Measurements from ENCODE around the gene TMOD3. TPM values are rescaled to one million over a fixed set of nuclear protein-coding genes. Genes with fewer than 3 reads are reported as not detected.

TMOD3 gene
- total and polyA plus RNA-seq, 2 experiments from 2014 or later, result 26.1 to 29.9 TPM

GRCh38 chr15:51842265-51842664, 12.8 kb downstream of the TMOD3 start (continued):
- TF ChIP-seq REST (IDR thresholded peaks at IDR 0.05; ENCODE audit: unreplicated experiment) (no peak), JUNB (IDR thresholded peaks at IDR 0.05; ENCODE audit: unreplicated experiment) (no peak), CTCF (conservative IDR thresholded peaks at IDR 0.05; ENCODE audit: low read depth in 2 of 2) (no peak), ZNF114 (CRISPR knock-in tag; IDR thresholded peaks at IDR 0.05) (no peak), EZH2 (IDR thresholded peaks at IDR 0.05; ENCODE audit: low read depth, unreplicated experiment) (no peak), ZNF331 (CRISPR knock-in tag; IDR thresholded peaks at IDR 0.05; ENCODE audit: low read depth) (no peak), POLR2AphosphoS5 (IDR thresholded peaks at IDR 0.05; ENCODE audit: low read depth) (no peak), ETS1 (IDR thresholded peaks at IDR 0.05) (no peak)

DNA sequence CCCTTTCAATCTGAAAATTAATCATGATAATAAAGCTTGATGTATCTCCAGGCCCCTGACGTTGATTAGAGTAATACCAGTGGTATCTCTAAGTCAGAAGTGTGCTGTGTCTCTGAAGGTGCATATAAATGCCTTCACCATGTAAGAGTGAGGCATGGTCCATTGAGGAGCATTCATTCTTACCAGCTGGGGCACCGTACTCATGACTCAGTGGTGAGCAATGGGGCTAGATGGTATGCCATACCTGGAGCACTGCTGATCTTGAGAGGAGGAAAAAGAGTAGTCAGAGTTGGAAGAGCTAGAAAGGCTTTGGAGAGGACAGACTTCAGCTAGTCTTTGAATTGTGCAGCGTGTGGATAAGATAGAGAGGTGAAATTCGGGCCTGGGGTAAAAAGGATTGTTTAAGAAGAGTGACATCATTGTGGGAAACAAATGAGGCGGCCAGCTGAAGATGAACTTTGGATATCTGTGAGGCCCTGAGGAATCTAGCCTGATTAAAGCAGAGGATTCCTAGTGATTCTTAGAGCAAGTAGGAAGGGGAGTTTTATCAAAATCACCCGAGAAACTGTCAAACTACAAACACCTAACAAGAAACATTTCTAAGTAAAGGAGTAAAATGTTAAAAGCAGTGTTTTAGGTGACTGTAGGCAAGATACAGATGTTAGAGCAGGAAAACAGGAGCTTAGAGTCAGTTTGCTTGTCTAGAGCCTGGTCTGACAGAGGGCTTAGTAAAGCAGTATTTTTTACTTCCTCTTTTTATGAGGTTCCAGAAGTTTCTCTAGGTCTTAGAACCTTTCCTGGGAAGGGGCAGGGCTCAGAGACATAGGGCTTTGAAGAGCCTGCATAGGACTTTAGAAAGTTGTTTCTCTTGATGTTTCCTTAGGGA, 13.6 kb downstream of the TMOD3 start:
- no peaks in the 10 kb centered on the region for H3K27me3 ChIP-seq (ENCODE audit: insufficient read depth)
- no peaks in the 10 kb centered on the region for H3K9me3 Mint-ChIP-seq
- H3K4me2 ChIP-seq, result peak overlapping the region; percentile 25; the same call in 1 of the 2 replicates
- H3K4me1 Mint-ChIP-seq, result peaks cover 56% of the 10 kb centered on the region
- no peaks in the 10 kb centered on the region for H3F3A ChIP-seq (replicated peaks; ENCODE audit: low read depth)
- no peak overlapping the region; the same call in 1 of the 2 replicates for H3K27ac Mint-ChIP-seq
- H3K36me3 ChIP-seq (ENCODE audit: insufficient read depth), result no peaks in the 10 kb centered on the region
- no peaks in the 10 kb centered on the region for H3K36me3 Mint-ChIP-seq (ENCODE audit: low read depth)
- H3K79me2 ChIP-seq (replicated peaks; ENCODE audit: insufficient read depth), result peaks cover 93% of the 10 kb centered on the region
- H3K4me3 ChIP-seq, result no peak overlapping the region
- H3K27me3 Mint-ChIP-seq (ENCODE audit: insufficient read depth, low read depth, poor library complexity), result no peaks in the 10 kb centered on the region
- H3K27ac ChIP-seq (ENCODE audit: low read depth), result no peak overlapping the region
- peak; percentile 45 for ATAC-seq
- no peak overlapping the region for H2AFZ ChIP-seq
- peaks cover 29% of the 10 kb centered on the region for H4K20me1 ChIP-seq (replicated peaks; ENCODE audit: insufficient read depth)
- no peak for DNase-seq (ENCODE audit: low spot score)
- no peak overlapping the region for H3K4me3 Mint-ChIP-seq
- H3K9me2 ChIP-seq (ENCODE audit: insufficient read depth), result no peaks in the 10 kb centered on the region
- peaks cover 45% of the 10 kb centered on the region for H3K4me1 ChIP-seq (ENCODE audit: insufficient read depth)
- TF ChIP-seq ETS1 (IDR thresholded peaks at IDR 0.05), result no peak
- no peak for TF ChIP-seq STAT1 (IDR thresholded peaks at IDR 0.05; ENCODE audit: unreplicated experiment)
- TF ChIP-seq EZH2 (IDR thresholded peaks at IDR 0.05; ENCODE audit: low read depth, unreplicated experiment), result no peak
- no peak for TF ChIP-seq EZH2phosphoT487 (IDR thresholded peaks at IDR 0.05; ENCODE audit: unreplicated experiment)
- no peak for TF ChIP-seq ZNF331 (CRISPR knock-in tag; IDR thresholded peaks at IDR 0.05; ENCODE audit: low read depth)
- no peak for TF ChIP-seq ZNF114 (CRISPR knock-in tag; IDR thresholded peaks at IDR 0.05)
- no peak for TF ChIP-seq POLR2AphosphoS5 (IDR thresholded peaks at IDR 0.05; ENCODE audit: low read depth)
- TF ChIP-seq JUNB (IDR thresholded peaks at IDR 0.05; ENCODE audit: unreplicated experiment), result no peak
- TF ChIP-seq REST (IDR thresholded peaks at IDR 0.05; ENCODE audit: unreplicated experiment), result no peak

Data from GM23338 (cell line).